LoVo (cell line): Measurements from ENCODE around the gene DSCAM.

Experiments
- DNase-seq: peaks from one replicate; pipeline ENCODE4 v3.0.0-alpha.2; 2016; ENCODE audit warnings: low spot score

Gene DSCAM

GRCh38 chr21:40615505-40616376 lies 231.2 kb downstream of the DSCAM start:
- no peak for DNase-seq

- no peak for DNase-seq
Observed at GRCh38 chr21:40613546-40614030, 233.4 kb downstream of the DSCAM start.

- no peak for DNase-seq
Observed at GRCh38 chr21:40610345-40610744, 236.6 kb downstream of the DSCAM start.

- no peak for DNase-seq
Observed at GRCh38 chr21:40606341-40606740, 240.6 kb downstream of the DSCAM start.

- DNase-seq: no peak
Observed at GRCh38 chr21:40605094-40605493, 241.9 kb downstream of the DSCAM start.

- no peak for DNase-seq
Observed at GRCh38 chr21:40603774-40604173, 243.2 kb downstream of the DSCAM start.

GRCh38 chr21:40602080-40602479 lies 244.9 kb downstream of the DSCAM start:
- DNase-seq: no peak

- DNase-seq: no peak
Observed at GRCh38 chr21:40595806-40596205, 251.2 kb downstream of the DSCAM start.

GRCh38 chr21:40587736-40588346 lies 259.1 kb downstream of the DSCAM start:
- DNase-seq: no peak

- DNase-seq: no peak
Observed at GRCh38 chr21:40586575-40586974, 260.4 kb downstream of the DSCAM start.

GRCh38 chr21:40577285-40578043 lies 269.5 kb downstream of the DSCAM start:
- DNase-seq: no peak

- no peak for DNase-seq
Observed at GRCh38 chr21:40575976-40576375, 271.0 kb downstream of the DSCAM start.

GRCh38 chr21:40569357-40569756 lies 277.6 kb downstream of the DSCAM start:
- DNase-seq: no peak

- no peak for DNase-seq
Observed at GRCh38 chr21:40568807-40569206, 278.2 kb downstream of the DSCAM start.

- no peak for DNase-seq
Observed at GRCh38 chr21:40567501-40567900, 279.5 kb downstream of the DSCAM start.

- DNase-seq: no peak
Observed at GRCh38 chr21:40566486-40566885, 280.5 kb downstream of the DSCAM start.

GRCh38 chr21:40564318-40564717 lies 282.6 kb downstream of the DSCAM start:
- DNase-seq: no peak

- DNase-seq: no peak
Observed at GRCh38 chr21:40563900-40564299, 283.1 kb downstream of the DSCAM start.

GRCh38 chr21:40562242-40563002 lies 284.5 kb downstream of the DSCAM start:
- DNase-seq: no peak

GRCh38 chr21:40556442-40556968 lies 290.5 kb downstream of the DSCAM start:
- DNase-seq: no peak

GRCh38 chr21:40555021-40555528 lies 291.9 kb downstream of the DSCAM start:
- no peak for DNase-seq
